RWPE1 (cell line): Measurements from ENCODE around the gene CCNI2.

Source experiments
- CTCF ChIA-PET: fragments of 350-600 bp; sonication (Branson Sonifier 250); formaldehyde crosslinking; extraction: SDS; loops from one replicate; lab custom pipeline; 2021; lab: Yijun Ruan, JAX
- POLR2A ChIA-PET: fragments of 400-600 bp; formaldehyde crosslinking; extraction: SDS; loops from one replicate; lab custom pipeline; 2020; ENCODE audit warnings: antibody characterized with exemption; ENCODE audit not compliant: low non-redundant PET; lab: Yijun Ruan, JAX
- DNase-seq: peaks from one replicate; pipeline ENCODE4 v3.0.0; 2012; ENCODE audit warnings: low spot score
- H3K27ac ChIP-seq: fragments of 450-650 bp; 2 replicates; pipeline ENCODE4 v1.5.1; 2017
- TF ChIP-seq, protein P1 (sequence below): fragments of 450-650 bp; conservative IDR thresholded peaks from 2 replicates; pipeline ENCODE4 v1.5.1; 2017; ENCODE audit warnings: low read depth, mild to moderate bottlenecking

Gene CCNI2

GRCh38 chr5:132780577-132780976, 33.4 kb downstream of the CCNI2 start:
- POLR2A ChIA-PET: no interaction called here
- CTCF ChIA-PET: no interaction called here

GRCh38 chr5:132781029-132781428, 33.8 kb downstream of the CCNI2 start:
- ChIA-PET CTCF (interaction anchor here (0.7 kb wide), 1 partner anchor 66 kb away, joined by 3 read pairs; no protein-coding TSS in a partner anchor), POLR2A (interaction anchor here (0.6 kb wide), 1 partner anchor 13 kb away, joined by 3 read pairs; no protein-coding TSS in a partner anchor)
- no peak overlapping the region for H3K27ac ChIP-seq
- TF ChIP-seq, protein P1, sequence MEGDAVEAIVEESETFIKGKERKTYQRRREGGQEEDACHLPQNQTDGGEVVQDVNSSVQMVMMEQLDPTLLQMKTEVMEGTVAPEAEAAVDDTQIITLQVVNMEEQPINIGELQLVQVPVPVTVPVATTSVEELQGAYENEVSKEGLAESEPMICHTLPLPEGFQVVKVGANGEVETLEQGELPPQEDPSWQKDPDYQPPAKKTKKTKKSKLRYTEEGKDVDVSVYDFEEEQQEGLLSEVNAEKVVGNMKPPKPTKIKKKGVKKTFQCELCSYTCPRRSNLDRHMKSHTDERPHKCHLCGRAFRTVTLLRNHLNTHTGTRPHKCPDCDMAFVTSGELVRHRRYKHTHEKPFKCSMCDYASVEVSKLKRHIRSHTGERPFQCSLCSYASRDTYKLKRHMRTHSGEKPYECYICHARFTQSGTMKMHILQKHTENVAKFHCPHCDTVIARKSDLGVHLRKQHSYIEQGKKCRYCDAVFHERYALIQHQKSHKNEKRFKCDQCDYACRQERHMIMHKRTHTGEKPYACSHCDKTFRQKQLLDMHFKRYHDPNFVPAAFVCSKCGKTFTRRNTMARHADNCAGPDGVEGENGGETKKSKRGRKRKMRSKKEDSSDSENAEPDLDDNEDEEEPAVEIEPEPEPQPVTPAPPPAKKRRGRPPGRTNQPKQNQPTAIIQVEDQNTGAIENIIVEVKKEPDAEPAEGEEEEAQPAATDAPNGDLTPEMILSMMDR: no peak
- no peak for DNase-seq

More at GRCh38 chr5:132780577-132780976, 33.4 kb downstream of the CCNI2 start:
- TF ChIP-seq, protein P1: no peak
- no peak for DNase-seq
- no peak overlapping the region for H3K27ac ChIP-seq

DNA sequence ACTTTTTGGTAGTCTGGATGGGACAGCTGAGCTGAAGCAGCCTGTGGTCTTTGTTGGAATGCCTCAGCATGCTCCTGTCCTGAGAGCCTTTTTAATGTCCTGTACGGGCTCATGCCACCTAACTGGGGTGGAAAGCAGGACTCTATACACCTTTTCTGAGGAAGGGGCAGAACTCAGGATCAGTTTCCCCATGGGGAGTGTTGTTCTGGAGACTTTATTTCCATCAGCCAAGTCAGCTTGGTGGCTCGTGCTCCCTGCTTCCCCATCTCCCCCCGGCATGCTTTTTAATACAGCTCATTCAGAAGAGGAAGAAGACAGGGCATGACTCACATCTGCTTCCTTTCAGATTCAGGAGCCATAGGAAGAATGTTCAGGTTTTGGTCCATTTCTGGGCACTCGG, 34.9 kb downstream of the CCNI2 start:
- CTCF ChIA-PET: interaction anchor here (0.7 kb wide), 1 partner anchor 821 kb away, joined by 4 read pairs; no protein-coding TSS in a partner anchor
- DNase-seq: peak; percentile 57

GRCh38 chr5:132785365-132785764, 38.1 kb downstream of the CCNI2 start:
- CTCF ChIA-PET: interaction anchor here (0.6 to 1.1 kb wide), 3 partner anchors 29 to 65 kb away, joined by 3 to 4 read pairs (median 4); no protein-coding TSS in a partner anchor
- no peak overlapping the region for H3K27ac ChIP-seq
- TF ChIP-seq, protein P1: no peak
- POLR2A ChIA-PET: no interaction called here
- no peak for DNase-seq

More for the DNA sequence above, 34.9 kb downstream of the CCNI2 start:
- H3K27ac ChIP-seq: no peak overlapping the region
- TF ChIP-seq, protein P1: no peak
- POLR2A ChIA-PET: no interaction called here

DNA sequence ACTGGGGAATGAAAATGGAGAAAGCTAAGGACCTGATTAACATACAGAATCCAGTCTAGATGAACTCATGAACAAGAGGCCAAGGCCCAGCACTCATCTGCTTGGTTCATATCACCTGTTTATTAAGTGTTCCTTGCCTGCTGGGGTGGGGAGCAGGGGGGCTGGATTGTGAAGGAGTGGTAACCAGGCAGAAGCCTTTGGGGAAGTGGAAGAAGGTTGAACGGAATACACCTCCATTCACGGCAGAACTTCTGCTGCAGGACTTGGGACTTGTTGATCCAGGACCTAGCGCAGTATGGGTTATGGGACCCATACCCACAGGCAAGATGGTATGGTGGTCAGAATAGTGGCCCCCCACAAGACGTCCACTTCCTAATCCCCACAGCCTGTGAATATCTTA, 38.6 kb downstream of the CCNI2 start:
- POLR2A ChIA-PET: no interaction called here
- TF ChIP-seq, protein P1: no peak
- CTCF ChIA-PET: no interaction called here
- H3K27ac ChIP-seq: no peak overlapping the region
- no peak for DNase-seq

DNA sequence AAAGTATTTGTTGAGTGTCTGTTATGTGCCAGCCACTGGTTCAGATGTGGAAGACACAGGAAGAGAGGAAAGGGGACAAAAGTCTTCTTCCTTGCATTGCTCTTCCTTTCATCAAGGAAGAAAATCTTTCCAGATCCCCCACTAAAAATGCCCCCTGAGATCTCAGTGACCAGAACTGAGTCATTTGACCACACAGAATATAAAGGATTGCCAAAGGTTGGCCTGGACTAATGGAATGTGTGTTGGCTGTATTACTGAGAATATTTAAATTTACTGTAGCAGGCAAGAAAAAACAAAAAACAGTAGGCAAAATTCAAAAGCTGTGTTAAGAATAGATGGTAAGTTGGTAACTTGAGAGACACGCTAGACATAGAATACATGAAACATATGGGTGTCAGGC, 39.9 kb downstream of the CCNI2 start:
- TF ChIP-seq, protein P1: no peak
- ChIA-PET CTCF (interaction anchor here (0.7 kb wide), 1 partner anchor 260 kb away, joined by 3 read pairs; no protein-coding TSS in a partner anchor), POLR2A (no interaction called here)
- H3K27ac ChIP-seq: no peak overlapping the region
- no peak for DNase-seq
